Posterior cingulate gyrus (tissue), 11 donors: ENCODE measurements around the gene RASEF.

Experiments used
- DNase-seq, 10 donors: peaks; one replicate each; pipeline versions ENCODE4 v3.0.0 to v3.0.0-alpha.2; 2020 to 2021; ENCODE audit warnings: mixed read lengths in 3 of 10
- intact Hi-C: fragments of 100-400 bp; cut with DNase I; formaldehyde crosslinking; loops from one replicate; pipeline ENCODE4 v1.15.1; 2023

RASEF gene

DNA sequence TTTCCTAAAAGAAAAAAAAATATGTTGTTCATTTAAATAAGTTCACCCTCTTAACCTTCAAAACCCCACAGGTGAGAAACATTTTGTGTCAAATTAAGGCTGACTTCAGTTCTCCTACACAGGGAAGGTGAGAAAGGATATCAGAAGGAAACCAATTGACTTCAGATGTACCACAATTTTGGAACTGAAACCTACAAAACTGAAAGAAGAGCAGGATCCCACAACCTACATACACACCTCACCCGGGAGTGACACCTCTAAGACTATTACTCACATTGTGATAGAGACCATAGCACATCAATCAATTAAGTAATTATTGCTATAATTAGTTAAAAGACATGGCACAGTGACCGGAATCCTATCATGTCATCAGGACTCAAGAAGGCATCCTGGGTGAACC lies 47.0 kb downstream of the RASEF start:
- no peak for DNase-seq
- intact Hi-C loops = no loop called here

DNA sequence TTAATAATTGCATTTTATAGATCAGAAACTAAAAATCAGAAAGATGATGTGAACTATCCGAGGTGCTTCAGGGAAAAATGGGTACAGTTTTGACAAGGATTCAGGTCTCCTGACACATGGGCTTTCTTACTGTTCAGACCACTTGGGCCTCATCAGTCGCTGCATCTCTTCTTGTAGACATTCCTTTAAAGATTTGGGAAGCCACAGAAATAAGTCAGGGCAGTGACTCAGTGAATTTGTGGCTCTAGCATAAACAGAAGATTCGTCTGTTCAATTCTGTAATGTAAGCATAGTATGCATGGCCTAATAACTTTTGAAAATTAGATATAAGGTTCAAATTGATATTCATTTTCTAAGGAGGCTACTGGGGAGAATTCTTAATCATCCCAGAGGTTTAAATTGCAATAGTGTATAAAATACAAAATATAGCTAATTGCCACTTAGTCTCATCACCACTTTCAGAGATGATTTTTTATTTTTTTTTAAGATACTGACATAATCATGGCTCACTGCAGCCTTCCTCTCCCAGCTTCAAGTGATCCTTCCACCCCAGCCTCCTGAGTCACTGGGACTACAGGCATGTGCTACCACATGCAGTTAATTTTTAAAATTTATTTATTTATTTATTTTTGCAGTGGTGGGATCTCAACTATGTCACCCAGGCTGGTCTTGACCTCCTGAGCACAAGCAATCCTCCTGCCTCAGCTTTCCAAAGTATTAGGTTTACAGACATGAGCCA lies 48.9 kb downstream of the RASEF start:
- no peak for DNase-seq
- intact Hi-C loops = no loop called here

DNA sequence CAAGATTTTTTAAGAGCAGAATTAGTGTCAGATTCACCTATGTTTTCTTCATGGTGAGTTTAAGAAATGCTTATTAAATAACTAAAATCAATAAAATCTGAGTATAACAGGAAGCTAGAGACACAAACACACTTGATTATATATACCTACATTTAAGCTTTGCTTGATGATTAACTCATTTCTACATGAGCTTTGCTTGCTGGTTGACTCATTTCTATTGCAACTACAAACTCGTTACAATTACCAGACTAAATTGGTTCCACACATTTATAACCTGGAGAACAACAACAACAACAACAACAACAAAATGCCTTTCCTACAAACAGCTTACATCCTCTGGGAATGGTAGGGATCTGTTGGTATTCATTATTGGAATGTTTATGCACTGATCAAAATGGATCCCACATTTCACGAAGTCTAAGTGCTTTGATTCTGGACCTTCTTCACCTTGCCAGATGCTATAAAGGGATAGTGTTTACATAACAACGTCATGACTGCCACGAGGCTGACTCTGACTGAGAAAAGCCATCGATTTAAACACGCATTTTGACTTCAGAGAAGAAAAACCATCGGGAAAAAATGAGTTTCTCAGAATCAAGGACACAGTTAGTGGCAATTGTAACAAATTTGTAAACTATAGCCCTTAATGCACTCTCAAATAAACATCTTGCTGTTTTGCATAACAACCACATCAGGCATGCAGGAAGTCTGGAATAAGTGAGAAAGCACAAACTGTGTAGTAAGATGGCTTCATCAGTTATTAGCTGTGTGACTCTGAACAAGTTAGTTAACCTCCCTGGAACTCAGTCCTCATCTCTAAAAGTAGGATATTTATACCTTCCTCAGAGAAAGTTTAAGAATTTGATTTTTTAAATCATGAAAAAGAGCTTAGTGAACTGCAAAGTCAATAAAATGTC lies 49.8 kb downstream of the RASEF start:
- intact Hi-C loops = no loop called here
- no peak for DNase-seq

DNA sequence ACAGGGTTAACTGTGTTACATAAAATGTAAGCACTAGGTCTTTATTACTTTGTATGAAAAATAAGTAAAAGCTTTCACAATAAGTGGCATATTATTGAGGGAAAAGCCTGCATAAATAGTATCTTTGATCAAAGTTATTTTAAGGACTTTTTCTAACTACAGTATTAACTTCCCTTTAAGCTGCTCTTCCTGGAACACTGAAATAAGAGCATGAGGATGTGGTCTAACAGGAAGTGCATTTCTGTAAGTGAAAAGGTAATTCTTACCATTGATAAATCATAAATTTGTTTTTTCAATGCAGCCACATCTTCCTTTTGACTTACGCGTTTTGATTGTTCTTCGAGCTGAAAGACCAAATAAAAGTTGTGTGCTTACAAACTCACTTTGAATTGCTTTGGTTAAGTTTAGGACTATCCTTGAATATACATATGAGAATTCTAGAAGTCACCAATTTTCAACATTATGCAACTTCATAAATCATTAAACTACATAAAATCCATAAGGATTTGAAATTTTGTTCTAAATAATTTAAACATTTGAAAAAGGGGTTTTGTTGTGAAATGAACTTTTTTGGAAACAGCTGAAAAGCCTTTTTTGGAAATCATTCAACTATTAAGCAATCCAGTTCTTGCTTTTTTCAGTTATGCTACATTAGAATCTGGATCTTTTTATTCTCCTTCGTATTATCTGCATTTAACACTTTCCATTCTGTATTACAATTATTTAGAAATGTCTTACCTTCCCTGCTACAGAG lies 50.6 kb downstream of the RASEF start:
- DNase-seq = no peak
- intact Hi-C loops = no loop called here

DNA sequence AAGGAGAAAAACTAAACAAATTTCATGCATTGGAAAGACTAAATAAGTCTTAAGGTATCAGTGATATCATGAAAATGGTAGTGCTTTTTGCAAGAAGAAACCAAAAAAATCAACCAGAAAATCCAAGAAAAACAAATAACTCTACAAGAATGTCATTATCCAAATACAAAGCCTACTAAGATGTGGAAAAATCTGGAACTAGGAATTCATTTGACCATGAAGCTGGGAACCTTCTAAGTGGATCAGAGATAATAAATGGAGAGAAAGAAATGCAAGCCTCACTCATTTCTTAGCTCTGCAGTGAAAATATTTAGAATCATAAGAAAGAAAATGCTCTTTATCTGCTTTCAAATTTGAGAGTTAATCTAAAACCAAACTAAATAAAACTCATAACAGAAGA lies 51.3 kb downstream of the RASEF start:
- intact Hi-C loops = no loop called here
- DNase-seq = no peak

DNA sequence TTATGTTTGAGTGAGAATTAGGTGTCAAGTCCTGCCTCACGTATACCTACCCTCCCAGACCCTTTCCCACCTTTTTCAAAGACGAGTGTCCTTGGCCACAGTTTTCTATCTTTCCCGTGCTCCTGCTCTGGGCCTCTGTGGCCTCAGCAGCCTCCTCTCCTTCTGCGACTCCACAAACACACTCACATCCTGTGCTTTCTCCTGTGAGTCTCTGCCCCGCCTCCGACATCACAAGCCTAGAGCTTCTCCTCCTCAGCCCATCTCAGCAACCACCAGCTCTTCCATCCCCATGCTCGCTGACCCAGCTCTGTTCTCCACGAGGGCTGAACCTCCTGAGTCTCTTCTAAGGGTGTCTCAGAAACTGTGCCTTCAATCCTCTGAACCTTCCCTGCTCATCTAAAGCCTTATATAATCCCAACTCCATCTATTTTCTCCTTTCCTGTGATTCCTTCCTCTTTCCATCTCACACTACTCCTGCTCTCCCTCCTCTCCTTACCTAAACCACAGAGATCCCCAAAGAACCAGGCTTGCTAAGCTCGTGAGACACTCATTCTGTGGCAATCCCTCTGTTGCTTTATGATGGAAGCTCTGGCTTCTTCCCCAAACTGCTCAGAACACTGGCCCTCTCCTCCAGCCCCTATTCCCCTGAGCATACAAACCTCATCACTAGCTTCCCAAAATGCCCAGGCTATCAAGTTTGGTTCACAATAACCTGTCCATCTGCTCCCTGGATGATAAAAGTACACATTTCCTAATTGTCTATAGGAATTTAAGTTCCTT lies 55.2 kb downstream of the RASEF start:
- DNase-seq = no peak
- intact Hi-C loops = no loop called here

DNA sequence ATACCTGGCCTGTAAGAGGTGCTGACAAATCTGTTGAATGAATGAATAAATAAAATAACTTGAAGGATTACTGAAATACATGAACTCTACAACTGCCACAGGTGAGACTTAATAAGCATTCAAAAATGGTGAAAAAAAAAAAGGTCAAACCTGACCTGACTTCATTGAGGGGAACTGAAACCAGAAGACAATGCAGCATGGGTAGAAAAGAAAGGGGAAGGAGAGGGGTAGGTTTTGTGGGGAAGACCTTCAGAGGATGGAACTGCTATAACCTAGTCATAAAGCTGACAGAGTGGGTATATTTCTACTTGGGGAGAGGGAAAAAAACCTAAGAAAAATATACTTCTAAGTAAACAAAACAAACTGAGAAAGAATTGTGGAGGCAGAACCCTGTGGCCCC lies 56.6 kb downstream of the RASEF start:
- intact Hi-C loops = no loop called here
- DNase-seq = no peak

DNA sequence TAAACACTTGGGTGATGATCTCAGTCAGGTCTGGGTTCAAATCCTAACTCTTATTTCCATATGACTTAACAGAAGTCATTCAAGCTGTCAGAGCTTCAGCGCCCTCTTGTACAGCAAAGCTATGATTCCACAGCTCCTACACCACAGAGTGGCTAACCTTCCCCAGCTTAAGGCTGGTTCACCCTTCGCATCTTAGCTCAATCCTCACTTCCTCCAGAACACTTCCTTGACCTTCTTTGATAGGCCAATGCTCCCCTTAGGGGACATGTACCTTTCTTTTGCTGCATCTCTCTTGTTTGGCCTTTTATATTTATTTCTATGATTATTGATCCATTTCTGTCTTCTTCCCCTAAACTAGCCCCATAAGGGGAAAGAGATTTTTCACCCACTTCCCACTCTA lies 57.0 kb downstream of the RASEF start:
- intact Hi-C loops = no loop called here
- no peak for DNase-seq

DNA sequence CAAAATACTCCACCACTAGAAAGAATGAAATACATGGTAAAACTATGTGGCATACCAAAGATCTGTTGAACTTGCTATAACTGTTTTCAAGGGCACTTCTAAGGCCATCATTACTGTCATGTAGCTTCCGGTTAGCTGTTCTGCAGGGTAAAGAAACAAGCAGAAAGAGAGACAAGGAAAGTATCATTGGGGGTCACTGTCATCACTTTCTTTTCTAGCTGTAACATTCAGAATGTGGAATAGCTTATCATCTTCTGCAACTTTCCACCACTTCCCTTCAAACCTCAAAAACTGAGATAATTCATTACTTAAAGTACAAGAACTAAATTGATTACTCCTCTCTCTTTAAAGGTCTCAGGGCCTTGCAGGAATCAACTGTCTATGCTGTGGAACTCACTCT lies 57.6 kb downstream of the RASEF start:
- DNase-seq = no peak
- intact Hi-C loops = no loop called here

DNA sequence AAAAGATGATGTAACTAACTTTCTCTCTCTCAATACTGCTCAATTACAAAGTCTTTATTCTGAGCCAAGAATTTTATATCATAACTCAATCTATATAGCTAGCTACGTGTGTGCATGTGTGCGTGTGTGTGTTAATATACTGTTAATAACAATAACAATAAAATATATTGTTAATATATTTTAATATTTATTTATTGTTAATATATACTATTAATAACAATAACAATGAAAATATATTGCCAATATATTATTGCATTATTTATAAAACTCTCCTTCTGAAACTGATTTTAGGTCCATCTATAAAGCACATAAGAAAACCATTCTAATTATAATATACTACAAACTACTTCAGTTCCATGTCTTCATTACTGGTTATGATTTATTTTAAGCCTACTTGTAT lies 60.6 kb downstream of the RASEF start:
- no peak for DNase-seq
- intact Hi-C loops = no loop called here

DNA sequence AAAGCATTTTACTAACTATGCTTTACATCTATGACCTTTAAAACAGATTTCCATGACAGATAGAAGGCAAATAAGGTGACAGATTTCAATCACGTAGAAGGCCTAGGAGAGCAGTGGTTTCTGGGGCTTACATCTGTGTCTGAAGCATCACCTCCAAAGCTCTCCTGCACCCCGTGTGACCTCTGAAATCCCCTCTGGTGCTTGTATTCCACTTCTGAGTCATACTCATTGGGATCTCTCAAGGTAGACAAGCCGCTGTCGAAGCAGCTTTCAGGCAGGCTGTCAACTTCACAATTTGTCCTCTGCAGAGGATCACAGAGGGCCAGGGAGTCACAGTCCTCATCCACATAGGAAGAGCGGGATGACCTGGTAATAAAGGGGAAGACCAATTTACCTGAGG lies 62.2 kb downstream of the RASEF start:
- no peak for DNase-seq
- intact Hi-C loops = no loop called here

DNA sequence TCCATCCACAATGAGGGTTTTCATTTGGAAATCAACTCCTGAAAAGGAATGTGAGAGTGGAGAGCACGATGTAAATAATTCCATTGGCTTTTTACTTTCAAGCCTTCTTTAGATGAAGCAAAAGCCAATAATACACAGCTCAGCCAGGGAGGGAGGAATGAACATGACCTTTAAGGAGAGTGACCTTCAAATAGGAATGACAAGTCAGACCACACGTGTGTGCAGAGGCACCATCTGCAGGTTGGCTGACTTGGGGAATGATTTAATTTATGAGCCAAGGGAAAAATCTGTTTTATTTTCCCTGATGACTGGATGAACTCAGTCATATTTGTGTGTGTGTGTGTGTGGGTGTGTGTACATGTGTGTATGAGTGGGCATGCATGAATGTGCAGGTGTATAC lies 64.5 kb downstream of the RASEF start:
- intact Hi-C loops = no loop called here

DNA sequence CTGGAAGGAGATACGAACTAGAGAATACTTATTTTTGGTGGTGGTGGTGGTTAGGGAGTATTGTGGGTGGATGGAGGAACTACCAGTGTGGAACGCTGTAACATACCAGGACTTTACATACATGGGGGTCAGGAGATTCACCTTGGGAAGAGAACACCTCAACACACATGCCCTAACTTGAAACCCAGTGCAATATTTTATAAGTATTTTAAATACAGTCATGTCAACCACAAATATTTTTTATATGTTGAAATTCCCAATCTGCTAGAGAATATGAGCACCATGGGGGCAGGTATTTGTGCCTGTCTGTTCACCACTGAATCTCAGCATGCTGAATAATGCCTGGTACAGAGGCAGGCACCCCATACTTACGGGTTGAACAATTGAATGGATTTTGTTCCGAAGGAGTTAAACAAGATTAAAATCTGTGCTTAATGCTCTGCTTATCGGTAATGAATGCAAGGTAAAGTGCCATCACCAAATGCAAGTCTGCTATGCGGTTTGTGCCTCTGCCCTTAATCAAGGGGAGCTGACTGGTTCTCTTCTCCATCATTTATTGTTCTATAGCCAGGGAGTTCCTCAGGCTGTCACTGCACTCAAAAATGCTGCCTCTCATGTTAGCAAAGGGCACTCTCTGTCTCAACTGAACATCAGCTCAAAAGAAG lies 65.3 kb downstream of the RASEF start:
- no peak for DNase-seq
- intact Hi-C loops = no loop called here

More for the DNA sequence above, 64.5 kb downstream of the RASEF start:
- no peak for DNase-seq

DNA sequence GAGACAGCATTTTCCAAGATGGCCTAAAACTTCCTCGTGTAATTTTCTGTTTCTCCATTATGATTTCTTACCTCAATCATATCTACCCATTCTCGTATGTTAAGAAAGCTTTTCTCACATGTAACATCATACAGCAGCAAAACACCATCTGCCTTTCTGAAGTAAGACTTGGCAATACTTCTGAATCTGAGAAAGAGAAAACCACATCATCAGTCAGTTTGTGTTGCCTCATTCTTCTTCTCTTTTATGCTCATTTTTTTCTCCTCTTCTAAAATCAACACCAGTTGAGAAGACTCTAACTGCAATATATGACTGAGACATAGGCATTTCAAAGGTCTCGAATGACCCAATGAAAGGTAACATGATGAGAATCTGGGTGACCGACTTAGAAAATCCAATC lies 66.0 kb downstream of the RASEF start:
- DNase-seq = no peak
- intact Hi-C loops = no loop called here

DNA sequence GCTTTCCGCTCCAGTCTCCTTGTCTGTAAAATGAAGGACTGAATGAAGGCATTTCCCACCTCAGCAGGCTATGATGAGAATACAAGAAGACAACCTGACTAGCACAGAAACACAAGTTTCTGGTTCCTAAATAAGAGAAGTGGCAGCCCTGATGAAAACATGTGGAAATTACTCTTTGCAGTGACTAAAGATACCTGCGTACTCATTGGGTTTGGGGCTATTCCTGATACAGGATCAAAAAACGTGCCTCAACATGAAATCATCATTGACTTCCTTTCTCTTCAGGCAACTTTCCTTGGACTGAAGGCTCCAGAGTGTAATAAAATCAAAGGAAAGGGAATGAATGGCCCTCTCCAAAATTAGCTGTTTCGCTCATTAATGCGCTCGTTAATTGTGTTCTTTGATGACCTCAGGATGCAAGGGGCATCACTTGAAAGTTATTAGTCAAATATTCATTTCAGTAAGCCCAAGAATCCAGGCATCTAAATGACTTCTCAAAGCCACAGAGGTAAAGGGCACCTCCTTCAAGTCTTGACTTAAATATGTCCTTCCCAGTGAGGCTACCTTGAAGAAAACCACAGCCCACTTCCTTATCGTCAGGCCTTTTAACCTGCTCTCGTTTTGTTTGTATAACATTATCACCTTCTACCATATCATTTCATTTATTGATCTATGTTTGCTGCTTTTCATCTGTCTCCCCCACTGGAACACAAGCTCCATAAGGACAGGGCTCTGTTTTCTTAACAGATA lies 68.9 kb downstream of the RASEF start:
- no peak for DNase-seq
- intact Hi-C loops = no loop called here

DNA sequence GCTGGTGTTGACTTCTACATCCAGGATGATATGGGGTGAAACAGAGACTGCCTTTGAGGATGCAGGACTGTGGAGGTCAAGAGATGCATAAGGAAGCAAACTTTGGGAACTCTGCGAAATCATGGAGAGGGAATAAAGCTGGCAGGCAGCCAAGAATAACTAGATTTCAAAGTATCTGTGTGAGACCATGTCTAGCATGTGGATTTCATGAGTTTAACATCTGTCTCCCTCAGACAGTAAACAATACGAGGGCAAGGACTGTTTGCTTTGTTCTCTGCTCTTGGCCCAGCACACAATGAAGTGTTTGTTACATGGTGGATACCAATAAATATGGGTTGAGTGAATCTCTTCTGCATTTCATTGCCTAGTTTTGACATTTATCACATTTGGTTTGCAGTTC lies 71.3 kb downstream of the RASEF start:
- DNase-seq = no peak

DNA sequence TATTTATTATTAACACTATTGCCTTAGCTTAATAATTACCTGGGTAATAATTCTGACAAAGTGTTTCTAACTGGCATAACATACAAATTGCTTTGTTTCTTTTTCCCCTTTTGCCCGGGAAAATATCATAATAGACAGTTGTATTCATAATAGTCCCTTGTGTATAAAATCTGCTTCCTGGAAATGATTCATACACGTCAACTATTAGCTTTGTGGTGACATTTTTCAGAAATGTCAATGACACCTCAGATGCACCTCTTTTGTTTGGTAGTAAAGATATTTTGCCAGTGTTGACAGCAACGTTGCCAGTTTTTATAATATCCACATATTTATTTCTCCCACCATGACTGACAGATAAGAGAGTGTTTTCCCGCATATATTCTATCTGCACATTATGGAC lies 73.0 kb downstream of the RASEF start:
- intact Hi-C loops = no loop called here
- DNase-seq = no peak

More for the DNA sequence above, 71.3 kb downstream of the RASEF start:
- intact Hi-C loops = no loop called here

DNA sequence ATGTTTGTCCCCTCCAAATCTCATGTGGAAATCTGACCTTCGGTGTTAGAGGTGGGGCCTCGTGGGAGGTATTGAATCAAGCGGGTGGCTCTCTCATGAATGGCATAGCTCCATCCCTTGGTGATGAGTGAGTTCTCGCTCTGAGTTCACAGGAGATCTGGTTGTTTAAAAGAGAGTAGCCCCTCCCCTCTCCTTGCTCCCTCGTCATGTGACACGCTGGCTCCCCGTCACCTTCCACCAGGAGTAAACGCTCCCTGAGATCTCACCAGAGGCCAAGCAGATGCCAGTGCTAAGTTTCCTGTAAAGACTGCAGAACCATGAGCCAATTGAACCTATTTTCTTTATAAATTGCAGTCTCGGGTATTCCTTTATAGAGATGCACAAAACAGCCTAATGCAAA lies 74.5 kb downstream of the RASEF start:
- intact Hi-C loops = no loop called here
- DNase-seq = no peak
